BJ (cell line): ENCODE measurements around the gene ZNF385B. TPM values are rescaled to one million over a fixed set of nuclear protein-coding genes. Genes with fewer than 3 reads are reported as not detected.

Source experiments
- CTCF ChIA-PET: fragments of 350-600 bp; formaldehyde crosslinking; extraction: SDS; loops from one replicate; lab custom pipeline; 2021; ENCODE audit warnings: antibody characterized with exemption, inconsistent platforms; lab: Yijun Ruan, JAX
- POLR2A ChIA-PET: fragments of 300-600 bp; sonication (Branson Sonifier 250); formaldehyde crosslinking; extraction: SDS; loops from one replicate; lab custom pipeline; 2021; ENCODE audit warnings: antibody characterized with exemption; lab: Charles Lee
- DNase-seq: peaks from one replicate; pipeline ENCODE4 v3.0.0-alpha.2; 2011; ENCODE audit warnings: low read depth
- H3K27me3 ChIP-seq: 2 replicates; pipeline ENCODE4 v1.6.0; 2011; ENCODE audit warnings: low read length; ENCODE audit not compliant: control insufficient read depth, insufficient read depth
- H3K36me3 ChIP-seq: 2 replicates; pipeline ENCODE4 v1.5.1; 2011; ENCODE audit warnings: low read length; ENCODE audit not compliant: control insufficient read depth, insufficient read depth
- H3K4me3 ChIP-seq: 2 replicates; pipeline ENCODE4 v1.5.1; 2011; ENCODE audit warnings: low read depth, mild to moderate bottlenecking, control low read depth, low read length
- polyA plus RNA-seq: library from polyadenylated mRNA; depleted of rRNA; stranded (reverse); fragments of >200 nt; gene quantifications from 2 replicates; pipeline ENCODE4 v1.2.3, GENCODE V29; 2011
- TF ChIP-seq, protein P1 (sequence below): IDR thresholded peaks from 2 replicates; pipeline ENCODE4 v1.5.1; 2011; ENCODE audit warnings: low read depth, mild to moderate bottlenecking, control low read depth, inconsistent platforms, low read length, moderate library complexity; ENCODE audit not compliant: insufficient read depth

Gene ZNF385B
- polyA plus RNA-seq, 1 experiment, result 0.22 TPM

DNA sequence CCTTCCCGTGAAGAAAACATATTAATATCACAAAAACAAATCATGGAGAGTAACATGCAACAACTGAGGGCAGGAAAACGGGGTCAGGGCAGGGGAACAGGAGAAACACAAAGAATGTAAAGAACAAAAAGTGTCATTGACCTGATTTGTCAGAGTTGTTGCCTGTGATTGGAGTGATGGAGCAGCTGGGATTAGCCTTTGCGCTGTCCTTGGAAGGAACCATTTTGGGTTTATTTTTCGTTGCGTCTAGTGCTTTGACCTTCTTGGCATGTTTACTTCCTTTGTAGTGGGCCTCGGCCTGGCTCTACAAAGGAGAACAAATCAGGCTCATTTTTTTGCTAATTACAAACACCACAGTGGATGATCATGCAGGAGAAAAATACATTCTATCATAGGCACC, 378.3 kb downstream of the ZNF385B start:
- Histone ChIP-seq H3K27me3 (no peaks in the 10 kb centered on the region), H3K36me3 (no peaks in the 10 kb centered on the region), H3K4me3 (no peak overlapping the region)
- TF ChIP-seq, protein P1, sequence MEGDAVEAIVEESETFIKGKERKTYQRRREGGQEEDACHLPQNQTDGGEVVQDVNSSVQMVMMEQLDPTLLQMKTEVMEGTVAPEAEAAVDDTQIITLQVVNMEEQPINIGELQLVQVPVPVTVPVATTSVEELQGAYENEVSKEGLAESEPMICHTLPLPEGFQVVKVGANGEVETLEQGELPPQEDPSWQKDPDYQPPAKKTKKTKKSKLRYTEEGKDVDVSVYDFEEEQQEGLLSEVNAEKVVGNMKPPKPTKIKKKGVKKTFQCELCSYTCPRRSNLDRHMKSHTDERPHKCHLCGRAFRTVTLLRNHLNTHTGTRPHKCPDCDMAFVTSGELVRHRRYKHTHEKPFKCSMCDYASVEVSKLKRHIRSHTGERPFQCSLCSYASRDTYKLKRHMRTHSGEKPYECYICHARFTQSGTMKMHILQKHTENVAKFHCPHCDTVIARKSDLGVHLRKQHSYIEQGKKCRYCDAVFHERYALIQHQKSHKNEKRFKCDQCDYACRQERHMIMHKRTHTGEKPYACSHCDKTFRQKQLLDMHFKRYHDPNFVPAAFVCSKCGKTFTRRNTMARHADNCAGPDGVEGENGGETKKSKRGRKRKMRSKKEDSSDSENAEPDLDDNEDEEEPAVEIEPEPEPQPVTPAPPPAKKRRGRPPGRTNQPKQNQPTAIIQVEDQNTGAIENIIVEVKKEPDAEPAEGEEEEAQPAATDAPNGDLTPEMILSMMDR, result no peak
- POLR2A ChIA-PET, result no interaction called here
- CTCF ChIA-PET, result interaction anchor here (0.6 kb wide), 1 partner anchor 40 kb away, joined by 3 read pairs; no protein-coding TSS in a partner anchor
- no peak for DNase-seq

- POLR2A ChIA-PET, result no interaction called here
- CTCF ChIA-PET, result interaction anchor here (1.3 kb wide), 1 partner anchor 69 kb away, joined by 5 read pairs; no protein-coding TSS in a partner anchor
- no peaks in the 10 kb centered on the region for H3K27me3 ChIP-seq
- no peaks in the 10 kb centered on the region for H3K36me3 ChIP-seq
- no peak overlapping the region for H3K4me3 ChIP-seq
- DNase-seq, result no peak
- TF ChIP-seq, protein P1, result no peak
Observed at GRCh38 chr2:179479947-179480346, 381.5 kb downstream of the ZNF385B start.

DNA sequence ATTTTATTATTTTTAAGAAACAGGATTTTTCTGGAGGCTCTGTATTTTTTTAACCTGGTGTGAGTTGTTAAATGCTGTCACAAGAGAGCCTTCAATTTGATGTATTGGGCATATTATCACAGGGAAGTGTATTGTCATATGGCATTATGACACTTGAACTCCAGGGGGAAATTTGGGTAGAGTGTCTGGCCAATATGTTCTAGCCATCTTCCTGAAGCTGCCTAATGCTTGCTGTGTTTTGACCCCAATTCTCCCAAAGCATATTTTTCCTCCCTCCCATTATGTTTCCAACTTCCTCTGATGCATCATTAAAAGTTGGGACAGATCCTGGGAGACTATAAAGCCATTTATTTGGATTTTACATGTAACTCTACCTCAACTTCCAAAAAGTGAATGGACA, 382.6 kb downstream of the ZNF385B start:
- Histone ChIP-seq H3K4me3 (no peak overlapping the region), H3K36me3 (no peaks in the 10 kb centered on the region), H3K27me3 (no peaks in the 10 kb centered on the region)
- TF ChIP-seq, protein P1, result no peak
- ChIA-PET CTCF (interaction anchor here (0.7 kb wide), 1 partner anchor 38 kb away, joined by 3 read pairs; no protein-coding TSS in a partner anchor), POLR2A (no interaction called here)
- DNase-seq, result no peak

GRCh38 chr2:179470992-179471391, 390.4 kb downstream of the ZNF385B start:
- TF ChIP-seq, protein P1, result no peak
- Histone ChIP-seq H3K4me3 (no peak overlapping the region), H3K36me3 (no peaks in the 10 kb centered on the region), H3K27me3 (no peaks in the 10 kb centered on the region)
- CTCF ChIA-PET, result no interaction called here
- POLR2A ChIA-PET, result no interaction called here
- DNase-seq, result no peak

DNA sequence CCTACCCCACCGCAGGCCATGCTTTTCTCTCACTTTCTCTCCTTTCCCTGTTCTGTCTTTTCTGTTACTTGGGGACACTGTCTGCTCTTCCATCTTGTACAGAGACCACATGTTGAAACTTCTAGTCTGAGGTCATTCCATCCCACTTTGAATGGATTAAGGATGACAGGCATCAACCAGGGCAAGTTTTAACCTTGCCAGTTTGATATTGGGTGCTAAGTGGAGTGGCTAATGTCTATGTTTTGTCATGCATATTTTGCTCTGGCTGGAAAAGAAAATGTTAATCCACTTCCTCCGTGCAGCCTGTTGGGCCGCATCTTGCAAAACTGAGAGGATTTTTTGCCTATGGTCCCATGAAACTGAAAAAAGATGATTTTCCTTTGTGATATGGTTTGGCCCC, 391.3 kb downstream of the ZNF385B start:
- TF ChIP-seq, protein P1, result no peak
- Histone ChIP-seq H3K27me3 (no peaks in the 10 kb centered on the region), H3K36me3 (no peaks in the 10 kb centered on the region), H3K4me3 (no peak overlapping the region)
- CTCF ChIA-PET, result no interaction called here
- POLR2A ChIA-PET, result no interaction called here
- no peak for DNase-seq
